Activated CD4-positive, CD25-positive, alpha-beta regulatory T cell (primary cell): Measurements from ENCODE around the gene GPS1.

Experiments
- DNase-seq, 4 experiments: peaks; one replicate each; lab custom pipeline; 2025; lab: John Stamatoyannopoulos, UW

The GPS1 gene

DNA sequence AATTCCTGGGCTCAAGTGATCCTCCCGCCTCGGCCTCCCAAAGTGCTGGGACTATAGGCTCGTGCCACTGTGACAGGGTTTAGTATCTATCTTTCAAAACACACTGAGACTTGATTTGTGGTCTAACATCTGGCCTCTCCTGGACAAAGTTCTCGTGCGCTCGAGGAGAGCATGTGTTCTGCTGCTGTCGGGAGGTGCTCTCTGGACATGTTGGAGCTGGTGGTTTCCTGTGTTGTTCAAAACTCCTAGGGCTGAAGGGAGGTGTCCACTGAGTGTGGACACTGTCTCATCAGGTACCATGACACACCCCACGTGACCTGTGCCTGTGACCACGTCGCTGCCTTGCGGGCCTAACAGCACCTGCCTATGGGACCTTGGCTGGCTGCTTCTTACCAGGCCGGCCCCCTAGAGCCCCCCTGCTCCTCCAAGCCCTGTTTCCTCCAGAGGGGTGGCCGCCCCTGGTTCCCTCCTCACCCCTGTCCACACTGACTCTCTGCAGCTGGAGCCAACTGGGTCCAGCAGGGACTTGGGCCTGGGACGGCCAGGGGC, 5.7 kb upstream of the GPS1 start:
- no peak for DNase-seq

- DNase-seq: no peak
Measured at GRCh38 chr17:82046903-82047302, 4.8 kb upstream of the GPS1 start.

GRCh38 chr17:82047379-82047778, 4.3 kb upstream of the GPS1 start:
- no peak for DNase-seq

- DNase-seq: no peak
Measured at GRCh38 chr17:82047914-82048570, 3.7 kb upstream of the GPS1 start.

DNA sequence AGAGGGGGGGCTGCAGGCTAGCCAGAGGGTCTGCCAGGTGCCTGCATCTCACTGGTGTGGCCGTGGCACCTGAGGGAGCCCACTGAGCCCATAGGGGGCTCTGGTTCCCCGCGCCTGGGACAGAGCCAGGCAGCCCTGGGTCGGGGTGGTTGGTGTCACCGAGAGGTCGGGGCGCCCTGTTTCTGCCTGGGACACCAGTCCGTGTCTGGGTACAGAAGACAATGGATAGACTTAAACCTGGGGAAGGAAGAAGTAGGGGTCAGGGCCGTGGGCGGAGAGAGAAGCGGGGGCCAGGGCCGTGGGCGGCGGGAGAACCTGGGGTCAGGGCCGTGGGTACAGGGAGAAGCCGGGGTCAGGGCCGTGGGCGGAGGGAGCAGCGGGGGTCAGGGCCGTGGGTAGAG, 3.1 kb upstream of the GPS1 start:
- no peak for DNase-seq

DNA sequence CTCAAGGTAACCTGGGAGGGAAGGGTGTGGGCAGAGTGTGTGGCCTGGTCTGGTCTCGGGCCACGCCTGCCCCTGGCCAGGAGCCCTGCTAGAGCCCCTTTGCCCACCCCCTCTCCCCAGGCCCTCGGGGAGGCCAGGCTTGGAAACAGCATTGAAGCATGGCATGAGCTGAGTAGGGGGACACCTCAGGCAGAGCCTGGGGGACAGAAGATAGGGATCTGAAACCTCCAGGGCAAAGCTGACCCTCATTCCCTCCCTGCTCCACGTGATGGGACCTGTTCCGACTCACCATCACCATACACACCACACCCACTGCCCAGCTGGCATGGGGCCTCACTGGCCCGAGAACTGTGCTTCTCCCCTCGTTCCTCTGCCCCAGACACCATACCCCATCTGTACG, 2.6 kb upstream of the GPS1 start:
- DNase-seq: no peak

DNA sequence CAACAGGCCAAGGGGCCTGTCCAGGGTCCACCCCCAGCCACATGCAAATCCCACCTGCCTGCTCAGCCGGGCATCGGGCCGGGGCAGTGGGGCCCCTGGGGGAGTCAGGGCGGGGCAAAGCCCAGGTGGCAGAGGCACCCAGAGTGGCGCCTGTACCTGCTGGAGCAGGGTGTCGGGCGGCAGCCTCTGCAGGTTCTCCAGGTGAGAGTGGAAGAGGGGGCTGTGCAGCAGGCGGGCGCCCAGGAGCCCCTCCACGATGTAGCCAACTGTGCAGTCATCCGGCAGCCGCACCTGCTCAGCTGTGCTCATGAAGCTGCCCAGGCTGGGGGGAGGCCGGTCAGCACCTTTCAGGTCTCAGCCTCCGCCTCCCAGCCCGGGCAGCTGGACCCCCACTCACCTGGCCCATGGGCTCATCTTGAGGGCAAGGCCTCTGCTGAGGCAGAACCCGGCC, 2.2 kb upstream of the GPS1 start:
- no peak for DNase-seq

GRCh38 chr17:82050152-82050760, 1.4 kb upstream of the GPS1 start:
- no peak for DNase-seq

- no peak for DNase-seq
Measured at GRCh38 chr17:82050761-82051641, 697 bp upstream of the GPS1 start.

DNA sequence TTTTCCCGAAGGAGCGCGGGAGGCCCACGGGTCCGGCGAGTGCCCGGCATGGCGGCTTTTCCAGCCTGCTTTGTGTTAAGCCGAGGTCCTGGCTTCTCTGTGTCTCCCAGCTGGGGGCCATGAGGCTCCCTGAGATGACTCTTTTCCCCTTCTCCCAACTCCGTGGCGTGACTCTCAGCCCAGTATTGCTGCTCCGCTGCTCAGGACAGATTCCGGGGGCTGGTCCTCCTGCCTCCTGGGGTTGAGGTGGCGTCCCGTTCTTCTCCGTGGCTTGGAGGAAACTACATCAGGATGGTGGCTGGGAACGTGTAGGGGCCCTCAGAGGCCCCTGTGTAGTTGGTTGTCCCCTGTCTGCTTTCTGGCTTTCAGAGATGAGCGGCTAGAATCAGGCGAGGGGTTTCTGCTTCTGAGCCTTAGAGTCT, 951 bp downstream of the GPS1 start:
- no peak for DNase-seq

- no peak for DNase-seq
Measured at GRCh38 chr17:82053130-82053529, 1.4 kb downstream of the GPS1 start.

- DNase-seq: no peak
Measured at GRCh38 chr17:82053556-82054263, 2.0 kb downstream of the GPS1 start.

DNA sequence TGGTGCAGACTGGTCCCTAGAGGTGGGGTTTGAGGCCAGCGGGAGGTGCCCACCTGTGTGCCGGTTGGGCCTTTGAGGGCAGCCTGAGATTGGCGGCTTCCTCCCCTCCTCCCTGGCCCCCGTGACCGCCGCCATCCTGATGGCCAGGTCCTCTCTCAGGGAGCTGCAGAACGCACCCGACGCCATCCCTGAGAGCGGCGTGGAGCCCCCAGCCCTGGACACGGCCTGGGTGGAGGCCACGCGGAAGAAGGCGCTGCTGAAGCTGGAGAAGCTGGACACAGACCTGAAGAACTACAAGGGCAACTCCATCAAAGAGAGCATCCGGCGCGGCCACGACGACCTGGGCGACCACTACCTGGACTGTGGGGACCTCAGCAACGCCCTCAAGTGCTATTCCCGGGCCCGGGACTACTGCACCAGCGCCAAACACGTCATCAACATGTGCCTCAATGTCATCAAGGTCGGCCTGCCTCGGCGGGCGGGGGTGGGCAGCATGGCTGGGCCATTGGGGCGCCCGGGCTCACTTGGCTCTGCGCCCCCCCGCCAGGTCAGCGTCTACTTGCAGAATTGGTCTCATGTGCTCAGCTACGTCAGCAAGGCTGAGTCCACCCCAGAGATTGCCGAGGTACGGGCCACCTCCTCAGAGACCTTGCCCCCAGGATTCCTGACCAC, 2.8 kb downstream of the GPS1 start:
- DNase-seq: no peak

DNA sequence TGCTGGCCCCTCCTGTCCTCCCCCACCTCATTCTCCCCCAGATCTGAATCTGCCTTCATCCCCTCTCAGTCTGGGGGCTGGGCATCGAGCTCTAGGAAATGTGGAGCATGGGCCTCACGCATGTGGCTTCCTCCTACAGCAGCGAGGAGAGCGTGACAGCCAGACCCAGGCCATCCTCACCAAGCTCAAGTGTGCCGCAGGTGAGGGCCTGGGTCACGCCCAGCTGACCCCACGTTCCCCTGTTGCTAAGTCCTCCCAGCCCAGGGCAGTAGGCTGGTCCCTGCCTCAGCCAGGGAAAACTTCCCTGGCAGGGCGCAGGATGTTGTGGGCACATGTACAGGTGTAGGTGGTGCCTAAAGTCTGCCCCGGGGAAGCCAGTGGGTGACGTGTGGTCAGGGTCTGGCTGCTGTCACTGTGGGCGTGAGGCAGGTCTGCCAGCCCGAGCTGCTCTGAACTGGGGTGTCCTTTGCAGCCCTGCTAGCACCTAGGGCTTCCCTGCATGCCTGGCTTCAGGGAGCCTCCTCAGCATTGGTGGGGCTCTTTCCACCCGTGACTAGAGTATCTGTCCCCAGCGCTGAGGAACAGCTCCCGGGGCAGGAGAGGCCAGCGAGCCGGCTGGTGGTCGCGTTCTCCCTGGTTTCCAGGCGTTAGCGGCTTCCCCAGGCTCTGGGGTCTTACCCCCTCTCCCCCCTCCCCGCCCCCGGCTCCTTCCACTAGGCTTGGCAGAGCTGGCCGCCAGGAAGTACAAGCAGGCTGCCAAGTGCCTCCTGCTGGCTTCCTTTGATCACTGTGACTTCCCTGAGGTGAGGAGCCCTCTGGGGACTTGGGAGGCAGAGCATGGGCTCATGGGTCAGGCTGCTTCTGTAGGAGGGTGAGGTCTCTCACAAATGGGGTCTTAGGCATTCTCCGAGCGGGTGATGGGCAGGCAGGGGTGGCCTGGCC, 3.6 kb downstream of the GPS1 start:
- no peak for DNase-seq

DNA sequence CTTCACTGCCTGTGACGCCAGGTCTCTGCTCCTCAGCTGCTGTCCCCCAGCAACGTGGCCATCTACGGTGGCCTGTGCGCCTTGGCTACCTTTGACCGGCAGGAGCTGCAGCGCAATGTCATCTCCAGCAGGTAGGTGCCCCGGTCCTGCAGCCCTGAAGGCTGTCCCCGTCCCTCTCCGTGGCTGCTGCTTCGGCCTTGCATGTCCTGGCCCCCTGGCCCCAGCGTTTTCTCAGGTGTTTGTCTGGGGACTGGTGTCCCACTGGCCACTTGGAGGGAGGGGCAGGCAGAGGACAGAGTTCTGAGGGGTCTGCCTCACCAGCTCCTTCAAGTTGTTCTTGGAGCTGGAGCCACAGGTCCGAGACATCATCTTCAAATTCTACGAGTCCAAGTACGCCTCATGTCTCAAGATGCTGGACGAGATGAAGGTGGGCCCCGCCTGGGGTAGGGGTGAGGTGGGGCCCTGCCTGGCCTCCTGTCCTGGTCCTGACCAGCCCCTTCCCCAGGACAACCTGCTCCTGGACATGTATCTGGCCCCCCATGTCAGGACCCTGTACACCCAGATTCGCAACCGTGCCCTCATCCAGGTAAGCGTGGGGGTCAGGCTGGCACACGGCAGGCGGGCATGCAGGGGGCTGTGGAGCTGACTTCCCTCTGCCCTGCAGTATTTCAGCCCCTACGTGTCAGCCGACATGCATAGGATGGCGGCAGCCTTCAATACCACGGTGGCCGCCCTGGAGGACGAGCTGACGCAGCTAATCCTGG, 4.4 kb downstream of the GPS1 start:
- no peak for DNase-seq

DNA sequence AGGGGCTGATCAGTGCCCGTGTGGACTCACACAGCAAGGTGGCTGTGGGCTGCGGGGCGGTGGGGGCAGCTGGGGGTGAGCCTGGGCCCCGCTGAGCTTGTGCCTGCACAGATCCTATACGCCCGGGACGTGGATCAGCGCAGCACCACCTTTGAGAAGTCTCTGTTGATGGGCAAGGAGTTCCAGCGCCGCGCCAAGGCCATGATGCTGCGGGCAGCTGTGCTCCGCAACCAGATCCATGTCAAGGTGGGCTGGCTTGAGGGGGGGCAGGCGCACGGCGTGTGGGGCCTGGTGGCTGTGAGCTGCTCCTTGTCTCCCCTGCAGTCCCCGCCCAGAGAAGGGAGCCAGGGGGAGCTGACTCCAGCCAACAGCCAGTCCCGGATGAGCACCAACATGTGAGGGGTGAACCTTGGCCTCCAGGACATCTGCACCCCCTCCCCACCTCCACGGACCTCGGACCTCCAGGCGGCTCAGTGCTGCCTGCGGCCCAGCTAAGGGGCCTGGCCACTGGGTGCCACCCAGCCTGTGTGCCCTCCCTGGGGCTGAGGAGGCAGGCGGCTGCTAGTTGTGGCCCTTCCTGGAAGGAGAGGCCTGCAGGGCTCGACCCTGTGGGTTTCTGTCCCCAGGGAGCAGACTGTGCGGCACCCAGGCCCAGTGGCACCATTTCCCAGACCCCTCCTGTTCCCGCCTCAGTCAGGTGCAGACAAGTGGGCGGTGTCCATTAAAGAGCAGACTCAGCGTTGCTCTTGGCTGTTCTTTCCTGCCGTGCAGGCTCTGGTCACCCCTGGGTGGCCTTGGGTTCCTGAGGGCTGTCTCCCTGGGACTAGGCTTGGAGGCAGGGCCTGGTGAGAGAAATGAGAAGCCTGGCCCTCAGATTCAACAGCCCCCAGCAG, 5.3 kb downstream of the GPS1 start:
- no peak for DNase-seq

DNA sequence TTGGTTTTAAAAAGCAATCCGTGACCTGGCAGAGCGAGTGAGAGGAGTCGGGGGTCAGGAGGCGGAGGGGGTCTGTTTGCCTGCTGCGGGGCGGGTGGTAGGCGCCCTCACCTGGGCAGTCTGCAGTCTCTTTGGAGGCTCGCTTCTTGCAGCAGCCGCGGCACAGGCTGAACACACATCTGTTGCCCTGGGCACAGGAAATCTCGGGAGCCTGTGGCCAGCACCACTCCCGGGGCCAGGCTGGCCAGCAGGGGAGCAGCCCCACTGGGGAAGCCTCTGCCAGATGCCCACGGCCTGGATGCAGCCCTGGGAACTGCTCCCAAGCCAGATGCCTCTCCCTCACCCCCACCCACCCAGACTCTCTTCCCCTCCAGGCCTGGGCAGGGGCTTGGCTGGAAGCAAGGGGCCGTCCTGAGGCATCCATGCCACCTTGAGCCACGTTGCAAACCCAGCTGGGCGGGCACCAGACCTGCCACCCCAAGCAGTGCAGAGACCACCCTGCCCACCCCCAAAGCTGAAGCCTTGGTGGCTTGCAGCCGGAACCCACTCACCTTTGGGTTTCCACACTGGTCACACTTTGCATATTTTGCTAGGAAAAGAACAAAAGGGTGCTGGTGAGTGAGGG, 6.6 kb downstream of the GPS1 start:
- no peak for DNase-seq

DNA sequence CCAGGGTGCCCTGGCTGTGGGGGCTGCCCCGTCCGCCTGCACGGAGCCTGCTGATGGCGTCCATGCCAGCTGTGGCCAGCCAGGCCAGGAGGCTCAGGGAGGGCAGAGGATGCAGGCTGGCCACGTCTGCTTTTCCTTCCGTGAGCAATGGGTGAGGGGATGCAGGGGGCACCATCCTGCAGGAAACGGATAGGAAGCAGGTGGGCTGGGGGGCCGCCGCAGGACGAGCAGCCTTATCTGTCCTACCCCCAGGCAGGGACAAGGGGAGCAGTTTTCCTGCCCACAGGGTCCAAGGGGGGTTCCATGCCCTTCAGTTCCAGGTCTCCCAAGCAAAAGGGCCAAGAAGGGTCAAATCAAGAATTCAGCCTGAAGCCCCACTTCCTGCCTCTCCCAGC, 7.2 kb downstream of the GPS1 start:
- DNase-seq: no peak
